Measurements from ENCODE around the gene UST. TPM values are rescaled to one million over a fixed set of nuclear protein-coding genes. Genes with fewer than 3 reads are reported as not detected.

UST gene
- polyA plus RNA-seq, 1 donor (not counting 4 experiments of a cell fraction or from before 2014, with no cell fraction given), result 6.1 TPM

DNA sequence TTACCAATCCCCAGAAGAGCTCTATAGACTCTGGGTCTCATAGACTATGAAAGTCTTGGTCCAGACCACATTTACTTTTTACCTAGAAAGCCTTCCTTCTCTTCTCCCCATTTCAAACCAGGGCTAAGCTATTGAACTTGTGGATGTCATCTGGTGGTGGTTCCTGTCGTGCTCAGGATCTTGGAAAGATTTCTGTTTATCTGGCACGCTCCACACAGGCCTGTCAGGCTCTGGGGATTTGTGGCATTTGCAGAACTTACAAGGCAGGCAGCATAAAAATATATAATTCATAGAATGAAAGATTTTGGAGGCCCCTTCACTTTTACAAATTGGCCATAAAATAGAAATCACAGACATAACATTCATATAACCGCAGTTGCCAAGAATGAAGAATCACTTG is 188.1 kb downstream of the UST start:
- Histone ChIP-seq H3K4me1 (ENCODE audit: control insufficient read depth, extremely low read depth, insufficient read depth, low read length) (peaks cover 24% of the 10 kb centered on the region), H3K4me2 (ENCODE audit: control insufficient read depth, extremely low read depth, insufficient read depth, low read depth, low read length) (no peak overlapping the region), H3K9me1 (ENCODE audit: control insufficient read depth, extremely low read depth, insufficient read depth, low read length) (no peaks in the 10 kb centered on the region), H3K4me3 (ENCODE audit: control insufficient read depth in 2 of 3, extremely low read depth in 1 of 3, insufficient read depth in 2 of 3, low read depth in 1 of 3, low read length in 3 of 3) (no peak overlapping the region), H3K79me2 (ENCODE audit: control insufficient read depth, insufficient read depth, low read length) (no peaks in the 10 kb centered on the region), H3K9ac (ENCODE audit: control insufficient read depth, extremely low read depth, insufficient read depth, low read length) (no peak overlapping the region), H3K27ac (ENCODE audit: control insufficient read depth, insufficient read depth, low read length) (no peak overlapping the region), H3K9me3 (ENCODE audit: control insufficient read depth, low read depth, low read length) (no peaks in the 10 kb centered on the region), H4K20me1 (ENCODE audit: control insufficient read depth, extremely low read depth, insufficient read depth, low read length) (no peaks in the 10 kb centered on the region), H2AFZ (ENCODE audit: control insufficient read depth, low read length) (no peak overlapping the region), H3K27me3 (ENCODE audit: control insufficient read depth, extremely low read depth, insufficient read depth, low read length) (no peaks in the 10 kb centered on the region), H3K36me3 (ENCODE audit: control insufficient read depth in 2 of 2, extremely low read depth in 1 of 2, insufficient read depth in 2 of 2, low read length in 2 of 2) (no peaks in the 10 kb centered on the region)
- TF ChIP-seq CTCF (optimal IDR thresholded peaks at IDR 0.05 in 1 of 3, IDR thresholded peaks at IDR 0.05 in 1 of 3, conservative IDR thresholded peaks at IDR 0.05 in 1 of 3; ENCODE audit: extremely low read depth in 1 of 3, insufficient read depth in 2 of 3, low read length in 3 of 3) (no peak), EZH2 (IDR thresholded peaks at IDR 0.05; ENCODE audit: low read length) (no peak)
- DNase-seq (ENCODE audit: low read depth, low spot score) (no peak), FAIRE-seq (no peak)
- dilution Hi-C loops (cut with MboI; ENCODE audit: extremely low pct_ligation_motif_present, low sequenced_read_pairs), result no loop called here

DNA sequence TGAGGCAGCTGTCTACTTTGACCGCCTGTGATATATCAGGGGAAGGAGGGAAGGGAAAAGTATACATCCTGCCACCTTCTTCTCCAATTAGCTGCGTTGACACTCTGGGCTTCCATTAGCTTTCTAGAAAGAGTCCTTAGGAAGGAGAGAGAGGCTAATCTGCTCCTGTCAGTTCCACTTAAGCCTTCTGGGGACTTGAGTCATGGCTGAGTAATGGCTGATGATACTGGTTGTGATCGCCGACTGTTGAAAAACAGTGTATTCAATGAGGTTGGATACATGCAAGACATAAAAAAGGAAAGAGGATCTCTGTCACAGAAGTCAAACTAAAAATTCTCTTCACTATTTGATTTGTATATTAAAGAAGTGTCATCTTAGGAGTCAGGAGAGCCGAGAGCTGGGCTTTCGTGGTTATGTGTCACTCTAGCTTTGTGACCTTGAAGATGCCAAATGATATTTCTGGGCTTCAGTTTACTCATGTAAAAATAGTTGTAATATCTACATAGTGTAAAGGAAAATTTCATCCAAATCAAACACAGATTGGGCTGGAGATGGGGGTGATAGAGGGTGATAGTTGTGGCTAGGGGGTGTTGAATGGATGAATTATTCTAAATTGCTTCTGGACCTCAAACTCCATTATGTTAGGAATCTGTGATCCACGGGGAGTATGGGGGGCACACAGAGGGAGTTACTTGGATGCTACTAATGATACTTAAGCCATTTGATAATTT is 189.0 kb downstream of the UST start:
- peak; percentile 15 for DNase-seq (ENCODE audit: low read depth, low spot score)
- H3K4me1 ChIP-seq (ENCODE audit: control insufficient read depth, extremely low read depth, insufficient read depth, low read length), result peaks cover 24% of the 10 kb centered on the region
- no peak overlapping the region for H3K9ac ChIP-seq (ENCODE audit: control insufficient read depth, extremely low read depth, insufficient read depth, low read length)
- TF ChIP-seq EZH2 (IDR thresholded peaks at IDR 0.05; ENCODE audit: low read length) (no peak), CTCF (optimal IDR thresholded peaks at IDR 0.05 in 1 of 3, IDR thresholded peaks at IDR 0.05 in 1 of 3, conservative IDR thresholded peaks at IDR 0.05 in 1 of 3; ENCODE audit: extremely low read depth in 1 of 3, insufficient read depth in 2 of 3, low read length in 3 of 3) (no peak)
- no peak overlapping the region for H2AFZ ChIP-seq (ENCODE audit: control insufficient read depth, low read length)
- peak; percentile 91 for FAIRE-seq
- H3K36me3 ChIP-seq (ENCODE audit: control insufficient read depth in 2 of 2, extremely low read depth in 1 of 2, insufficient read depth in 2 of 2, low read length in 2 of 2), result no peaks in the 10 kb centered on the region
- H3K4me3 ChIP-seq (ENCODE audit: control insufficient read depth in 2 of 3, extremely low read depth in 1 of 3, insufficient read depth in 2 of 3, low read depth in 1 of 3, low read length in 3 of 3), result no peak overlapping the region
- no peaks in the 10 kb centered on the region for H4K20me1 ChIP-seq (ENCODE audit: control insufficient read depth, extremely low read depth, insufficient read depth, low read length)
- no peaks in the 10 kb centered on the region for H3K79me2 ChIP-seq (ENCODE audit: control insufficient read depth, insufficient read depth, low read length)
- no peak overlapping the region for H3K27ac ChIP-seq (ENCODE audit: control insufficient read depth, insufficient read depth, low read length)
- H3K9me3 ChIP-seq (ENCODE audit: control insufficient read depth, low read depth, low read length), result no peaks in the 10 kb centered on the region
- peak overlapping the region; percentile 25 for H3K4me2 ChIP-seq (ENCODE audit: control insufficient read depth, extremely low read depth, insufficient read depth, low read depth, low read length)
- H3K27me3 ChIP-seq (ENCODE audit: control insufficient read depth, extremely low read depth, insufficient read depth, low read length), result no peaks in the 10 kb centered on the region
- no peaks in the 10 kb centered on the region for H3K9me1 ChIP-seq (ENCODE audit: control insufficient read depth, extremely low read depth, insufficient read depth, low read length)
- dilution Hi-C loops (cut with MboI; ENCODE audit: extremely low pct_ligation_motif_present, low sequenced_read_pairs), result no loop called here
